Activated CD4-positive, alpha-beta memory T cell treated with anti-CD3 and anti-CD28 coated beads for 36 hours (primary cell): ENCODE data around the gene CBL. TPM values are rescaled to one million over a fixed set of nuclear protein-coding genes. Genes with fewer than 3 reads are reported as not detected.
"Not testable (repeated sequence)": the region's sequence is repeated elsewhere in the genome, so short reads cannot be mapped to it uniquely, and the experiment has no call there.

Source experiments
- CTCF ChIA-PET: fragments of 350-600 bp; sonication (Branson Sonifier 250); formaldehyde crosslinking; loops from one replicate; lab custom pipeline; 2021; ENCODE audit warnings: antibody characterized with exemption, inconsistent platforms; lab: Charles Lee
- POLR2A ChIA-PET: fragments of 350-600 bp; sonication (Branson Sonifier 250); formaldehyde crosslinking; loops from one replicate; lab custom pipeline; 2021; ENCODE audit warnings: antibody characterized with exemption; lab: Charles Lee
- DNase-seq: peaks from one replicate; pipeline ENCODE4 v3.0.0-alpha.2; 2020
- H3K27ac Mint-ChIP-seq: one replicate; pipeline ENCODE4 v1.8.0; 2021; ENCODE audit warnings: mixed read lengths
- H3K27me3 Mint-ChIP-seq: one replicate; pipeline ENCODE4 v1.8.0; 2021; ENCODE audit warnings: mixed read lengths
- H3K36me3 Mint-ChIP-seq: one replicate; pipeline ENCODE4 v1.8.0; 2021; ENCODE audit warnings: mixed read lengths
- H3K4me1 Mint-ChIP-seq: one replicate; pipeline ENCODE4 v1.8.0; 2021; ENCODE audit warnings: low read depth, mixed read lengths
- H3K4me3 Mint-ChIP-seq: one replicate; pipeline ENCODE4 v1.8.0; 2021; ENCODE audit warnings: mild to moderate bottlenecking, mixed read lengths
- H3K9me3 Mint-ChIP-seq: one replicate; pipeline ENCODE4 v1.8.0; 2021; ENCODE audit warnings: mixed read lengths
- intact Hi-C: fragments of 100-400 bp; cut with micrococcal nuclease; formaldehyde crosslinking; loops from one replicate; pipeline ENCODE4 v1.15.1; 2023
- total RNA-seq, 2 experiments: library from RNA; stranded (reverse); gene quantifications; one replicate each; pipeline ENCODE4 v1.2.3, GENCODE V29; 2021

The CBL gene
- total RNA-seq, 2 experiments from 2014 or later, result 30.8 to 31.2 TPM

GRCh38 chr11:119169282-119169719, 36.8 kb upstream of the CBL start:
- H3K4me1 Mint-ChIP-seq, result peaks cover 11% of the 10 kb centered on the region
- no peaks in the 10 kb centered on the region for H3K9me3 Mint-ChIP-seq
- POLR2A ChIA-PET, result interaction anchor here (0.6 to 1.5 kb wide), 9 partner anchors 9 to 102 kb away, joined by 3 to 6 read pairs (median 4); partner anchors contain the start of genes CBL, DPAGT1, HMBS and VPS11
- no peaks in the 10 kb centered on the region for H3K27me3 Mint-ChIP-seq
- CTCF ChIA-PET, result interaction anchor here (0.6 to 3.2 kb wide), 31 partner anchors 10 to 187 kb away, joined by 3 to 37 read pairs (median 4); partner anchors contain the start of genes DPAGT1, HINFP and HYOU1
- H3K36me3 Mint-ChIP-seq, result no peaks in the 10 kb centered on the region
- H3K27ac Mint-ChIP-seq, result peak overlapping the region; percentile 82
- peak; percentile 69 for DNase-seq
- H3K4me3 Mint-ChIP-seq, result peak overlapping the region; percentile 89
- intact Hi-C loops, result loop anchor here (1.0 to 5.0 kb wide), 3 partner anchors 28 to 153 kb away; partner anchors contain the start of gene DPAGT1

- intact Hi-C loops, result no loop called here
- Mint-ChIP-seq H3K4me1 (peaks cover 19% of the 10 kb centered on the region), H3K27me3 (no peaks in the 10 kb centered on the region), H3K36me3 (no peaks in the 10 kb centered on the region), H3K9me3 (no peaks in the 10 kb centered on the region), H3K27ac (no peak overlapping the region), H3K4me3 (no peak overlapping the region)
- CTCF ChIA-PET, result interaction anchor here (1.3 kb wide), 1 partner anchor 110 kb away, joined by 5 read pairs; no protein-coding TSS in a partner anchor
- no peak for DNase-seq
- POLR2A ChIA-PET, result no interaction called here
Observed at GRCh38 chr11:119172513-119172912, 33.6 kb upstream of the CBL start.

GRCh38 chr11:119173453-119173852, 32.7 kb upstream of the CBL start:
- DNase-seq, result no peak
- Mint-ChIP-seq H3K27ac (no peak overlapping the region), H3K4me1 (peaks cover 19% of the 10 kb centered on the region), H3K27me3 (no peaks in the 10 kb centered on the region), H3K36me3 (no peaks in the 10 kb centered on the region), H3K4me3 (no peak overlapping the region), H3K9me3 (no peaks in the 10 kb centered on the region)
- POLR2A ChIA-PET, result no interaction called here
- intact Hi-C loops, result no loop called here
- CTCF ChIA-PET, result no interaction called here

GRCh38 chr11:119175493-119176077, 30.6 kb upstream of the CBL start:
- ChIA-PET POLR2A (no interaction called here), CTCF (interaction anchor here (0.9 kb wide), 1 partner anchor 21 kb away, joined by 5 read pairs; no protein-coding TSS in a partner anchor)
- no peak for DNase-seq
- Mint-ChIP-seq H3K9me3 (no peaks in the 10 kb centered on the region), H3K4me1 (peaks cover 12% of the 10 kb centered on the region), H3K27ac (no peak overlapping the region), H3K36me3 (no peaks in the 10 kb centered on the region), H3K27me3 (no peaks in the 10 kb centered on the region), H3K4me3 (no peak overlapping the region)
- intact Hi-C loops, result no loop called here

GRCh38 chr11:119178166-119178680, 27.9 kb upstream of the CBL start:
- CTCF ChIA-PET, result interaction anchor here (1.2 to 1.7 kb wide), 2 partner anchors 9 to 28 kb away, joined by 3 to 4 read pairs; partner anchors contain the start of genes CBL and NLRX1

GRCh38 chr11:119179342-119179741, 26.8 kb upstream of the CBL start:
- intact Hi-C loops, result no loop called here
- Mint-ChIP-seq H3K27me3 (no peaks in the 10 kb centered on the region), H3K9me3 (no peaks in the 10 kb centered on the region), H3K4me3 (no peak overlapping the region), H3K27ac (no peak overlapping the region), H3K36me3 (no peaks in the 10 kb centered on the region), H3K4me1 (peaks cover 13% of the 10 kb centered on the region)
- no peak for DNase-seq
- POLR2A ChIA-PET, result no interaction called here
- CTCF ChIA-PET, result interaction anchor here (0.8 to 1.7 kb wide), 3 partner anchors 11 to 26 kb away, joined by 3 to 4 read pairs (median 4); partner anchors contain the start of gene NLRX1

More at GRCh38 chr11:119178166-119178680, 27.9 kb upstream of the CBL start:
- POLR2A ChIA-PET, result no interaction called here
- Mint-ChIP-seq H3K4me1 (peaks cover 12% of the 10 kb centered on the region), H3K27ac (no peak overlapping the region), H3K9me3 (no peaks in the 10 kb centered on the region), H3K27me3 (no peaks in the 10 kb centered on the region), H3K4me3 (no peak overlapping the region), H3K36me3 (no peaks in the 10 kb centered on the region)
- intact Hi-C loops, result no loop called here
- DNase-seq, result no peak

- no peak overlapping the region for H3K4me3 Mint-ChIP-seq
- CTCF ChIA-PET, result interaction anchor here (0.7 to 1.7 kb wide), 4 partner anchors 11 to 25 kb away, joined by 3 to 4 read pairs (median 4); partner anchors contain the start of gene NLRX1
- no peak overlapping the region for H3K27ac Mint-ChIP-seq
- no peaks in the 10 kb centered on the region for H3K9me3 Mint-ChIP-seq
- H3K4me1 Mint-ChIP-seq, result peaks cover 18% of the 10 kb centered on the region
- POLR2A ChIA-PET, result no interaction called here
- no peaks in the 10 kb centered on the region for H3K36me3 Mint-ChIP-seq
- intact Hi-C loops, result no loop called here
- no peak for DNase-seq
- H3K27me3 Mint-ChIP-seq, result no peaks in the 10 kb centered on the region
Observed at GRCh38 chr11:119179983-119180382, 26.2 kb upstream of the CBL start.

GRCh38 chr11:119180729-119181676, 25.1 kb upstream of the CBL start:
- Mint-ChIP-seq H3K9me3 (no peaks in the 10 kb centered on the region), H3K27ac (no peak overlapping the region), H3K4me1 (peaks cover 11% of the 10 kb centered on the region), H3K36me3 (no peaks in the 10 kb centered on the region), H3K4me3 (no peak overlapping the region), H3K27me3 (no peaks in the 10 kb centered on the region)
- CTCF ChIA-PET, result interaction anchor here (0.6 to 2.2 kb wide), 4 partner anchors 12 to 25 kb away, joined by 3 to 8 read pairs (median 4); partner anchors contain the start of gene CBL
- no peak for DNase-seq
- POLR2A ChIA-PET, result no interaction called here
- intact Hi-C loops, result no loop called here

- Mint-ChIP-seq H3K27ac (no peak overlapping the region), H3K4me3 (no peak overlapping the region), H3K4me1 (peaks cover 11% of the 10 kb centered on the region), H3K9me3 (no peaks in the 10 kb centered on the region), H3K27me3 (no peaks in the 10 kb centered on the region), H3K36me3 (no peaks in the 10 kb centered on the region)
- POLR2A ChIA-PET, result no interaction called here
- CTCF ChIA-PET, result interaction anchor here (1.2 to 2.2 kb wide), 2 partner anchors 15 to 24 kb away, joined by 3 to 8 read pairs; partner anchors contain the start of gene CBL
- intact Hi-C loops, result no loop called here
- no peak for DNase-seq
Observed at GRCh38 chr11:119181677-119182412, 24.3 kb upstream of the CBL start.

GRCh38 chr11:119184399-119184798, 21.7 kb upstream of the CBL start:
- H3K9me3 Mint-ChIP-seq, H3K36me3 Mint-ChIP-seq, intact Hi-C loops, H3K27ac Mint-ChIP-seq, H3K4me3 Mint-ChIP-seq, H3K27me3 Mint-ChIP-seq, H3K4me1 Mint-ChIP-seq: not testable (repeated sequence)
- ChIA-PET POLR2A (interaction anchor here (0.6 kb wide), 1 partner anchor 82 kb away, joined by 3 read pairs; no protein-coding TSS in a partner anchor), CTCF (interaction anchor here (0.9 to 1.9 kb wide), 3 partner anchors 12 to 21 kb away, joined by 3 to 5 read pairs (median 5); partner anchors contain the start of gene CBL)
- peak; percentile 44 for DNase-seq

- ChIA-PET POLR2A (no interaction called here), CTCF (no interaction called here)
- Mint-ChIP-seq H3K9me3 (no peaks in the 10 kb centered on the region), H3K27ac (no peak overlapping the region), H3K36me3 (no peaks in the 10 kb centered on the region), H3K4me3 (no peak overlapping the region), H3K4me1 (peaks cover 6% of the 10 kb centered on the region), H3K27me3 (no peaks in the 10 kb centered on the region)
- DNase-seq, result no peak
- intact Hi-C loops, result no loop called here
Observed at GRCh38 chr11:119185981-119186634, 20.0 kb upstream of the CBL start.
